HCT116 (cell line): ENCODE data around the gene TRPM3.

ENCODE experiments used
- CBX3 ChIP-seq: IDR thresholded peaks from 2 replicates; pipeline ENCODE4 v1.6.1; 2012; ENCODE audit warnings: low read depth
- CTCF ChIP-seq, 3 experiments: fragments of 200-600 bp in 1 of 3; sonication (generic) in 1 of 3; IDR thresholded peaks in 2 of 3; conservative IDR thresholded peaks in 1 of 3; 2 replicates each; pipeline ENCODE4 v1.5.1; 2012 to 2017; ENCODE audit warnings: low read depth in 2 of 3, low read length in 2 of 3, antibody characterized with exemption in 1 of 3, borderline replicate concordance in 1 of 3, control low read depth in 1 of 3, mild to moderate bottlenecking in 1 of 3, mixed read lengths in 1 of 3, mixed run types in 1 of 3, moderate library complexity in 1 of 3; ENCODE audit not compliant: insufficient read depth in 1 of 3
- EZH2phosphoT487 ChIP-seq: fragments of 200-600 bp; IDR thresholded peaks from 2 replicates; pipeline ENCODE4 v1.6.1; 2018; ENCODE audit warnings: antibody characterized with exemption, borderline replicate concordance
- JUND ChIP-seq: IDR thresholded peaks from 2 replicates; pipeline ENCODE4 v1.6.1; 2012
- MAX ChIP-seq: IDR thresholded peaks from 2 replicates; pipeline ENCODE4 v1.6.1; 2012
- POLR2A ChIP-seq: IDR thresholded peaks from 2 replicates; pipeline ENCODE4 v1.7.0; 2011; ENCODE audit warnings: borderline replicate concordance; ENCODE audit not compliant: insufficient read depth, insufficient read length; ENCODE audit errors: extremely low read depth
- RAD21 ChIP-seq: IDR thresholded peaks from 2 replicates; pipeline ENCODE4 v1.6.1; 2012; ENCODE audit warnings: low read depth, mild to moderate bottlenecking
- REST ChIP-seq: IDR thresholded peaks from 2 replicates; pipeline ENCODE4 v1.6.1; 2012; ENCODE audit warnings: low read depth
- SIN3A ChIP-seq: IDR thresholded peaks from 2 replicates; pipeline ENCODE4 v1.6.1; 2012; ENCODE audit warnings: low read depth
- YY1 ChIP-seq: IDR thresholded peaks from 2 replicates; pipeline ENCODE4 v1.6.1; 2011; ENCODE audit warnings: low read length, low read depth, moderate library complexity, mild to moderate bottlenecking; ENCODE audit not compliant: insufficient replicate concordance; ENCODE audit errors: extremely low read depth

GRCh38 chr9:70613024-70613768 lies 508.2 kb downstream of the TRPM3 start:
- TF ChIP-seq CBX3 (no peak), EZH2phosphoT487 (no peak), MAX (no peak), CTCF (IDR thresholded peaks at IDR 0.05 in 2 of 3, conservative IDR thresholded peaks at IDR 0.05 in 1 of 3; ENCODE audit: borderline replicate concordance in 1 of 3, insufficient read depth in 1 of 3, low read depth in 2 of 3, low read length in 2 of 3) (no peak), REST (no peak), POLR2A (no peak), RAD21 (no peak), JUND (no peak), YY1 (no peak), SIN3A (no peak)
